Suprapubic skin (tissue), 4 donors: ENCODE results near the gene CRACR2B. TPM values are rescaled to one million over a fixed set of nuclear protein-coding genes. Genes with fewer than 3 reads are reported as not detected.

Source experiments
- DNase-seq, 2 donors: peaks; one replicate each; pipeline ENCODE4 v3.0.0-alpha.2; 2019; ENCODE audit warnings: low spot score in 2 of 2
- H3K27ac ChIP-seq: fragments of 200-600 bp; sonication (generic); one replicate; pipeline ENCODE4 v1.5.1; 2019
- H3K27me3 ChIP-seq: fragments of 200-600 bp; sonication (generic); one replicate; pipeline ENCODE4 v1.5.1; 2019
- H3K36me3 ChIP-seq: fragments of 200-600 bp; sonication (generic); one replicate; pipeline ENCODE4 v1.5.1; 2019
- H3K4me1 ChIP-seq: fragments of 200-600 bp; sonication (generic); one replicate; pipeline ENCODE4 v1.5.1; 2019
- H3K4me3 ChIP-seq: fragments of 200-600 bp; sonication (generic); one replicate; pipeline ENCODE4 v1.5.1; 2019; ENCODE audit warnings: mild to moderate bottlenecking
- H3K9me3 ChIP-seq: fragments of 200-600 bp; sonication (generic); one replicate; pipeline ENCODE4 v1.5.1; 2019
- EP300 ChIP-seq: sonication (generic); formaldehyde crosslinking; IDR thresholded peaks from one replicate; pipeline ENCODE4 v1.6.1; 2017; ENCODE audit warnings: antibody characterized with exemption
- POLR2A ChIP-seq, 2 donors: fragments of 450-650 bp; IDR thresholded peaks; one replicate each; pipeline ENCODE4 v1.6.1; 2017; ENCODE audit warnings: antibody characterized with exemption in 2 of 2, mild to moderate bottlenecking in 2 of 2, moderate library complexity in 2 of 2
- POLR2AphosphoS5 ChIP-seq, 3 donors: sonication (generic); formaldehyde crosslinking; IDR thresholded peaks; one replicate each; pipeline ENCODE4 v1.6.1; 2017; ENCODE audit warnings: antibody characterized with exemption in 3 of 3
- WGBS: methylation state at CpG from one replicate; pipeline ENCODE4 v1.1.5; 2018; 5-methylcytosine and 5-hydroxymethylcytosine counted together
- total RNA-seq, 4 donors: library from RNA; depleted of rRNA; stranded (reverse); fragments of >200 nt; gene quantifications; one replicate each; pipeline ENCODE4 v1.1.0, GENCODE V29; 2016
- TF ChIP-seq, protein P1 (sequence below), 2 donors: fragments of 200-600 bp in 1 of 2; fragments of 450-650 bp in 1 of 2; sonication (generic) in 1 of 2; IDR thresholded peaks; one replicate each; pipeline ENCODE4 v1.5.1; 2016 to 2019; ENCODE audit warnings: antibody characterized with exemption in 2 of 2, mild to moderate bottlenecking in 1 of 2, moderate library complexity in 1 of 2

CRACR2B gene
- total RNA-seq, 4 donors from 2014 or later, result 14.0 to 35.5 (median 29.6) TPM

DNA sequence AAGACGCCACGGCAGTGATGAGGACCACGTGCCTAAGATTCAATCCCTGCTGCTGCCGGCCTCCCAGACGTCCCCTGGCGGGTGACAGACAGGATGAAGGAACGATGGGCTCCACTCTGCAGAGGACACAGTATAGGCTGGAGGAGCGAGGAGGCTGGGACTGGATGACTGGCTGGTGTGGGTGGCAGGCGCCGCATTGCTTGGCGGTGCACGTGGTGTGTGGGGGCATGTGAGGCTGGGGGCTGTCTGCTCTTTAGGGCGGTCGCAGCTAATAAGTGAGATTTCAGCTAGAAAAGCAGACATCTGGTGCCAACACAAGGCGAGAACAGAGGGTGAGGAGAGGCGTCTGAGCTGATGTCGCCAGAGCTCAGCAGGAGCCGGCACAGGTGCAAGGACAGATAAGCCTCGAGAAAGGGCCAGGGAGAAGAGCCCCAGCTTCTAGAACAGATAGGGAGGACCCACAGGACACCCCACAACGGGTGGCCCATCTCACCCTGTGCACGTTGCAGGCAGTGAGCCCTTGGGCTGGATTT, 48.1 kb downstream of the CRACR2B start:
- H3K4me3 ChIP-seq, result no peak overlapping the region
- no peak for DNase-seq
- no peaks in the 10 kb centered on the region for H3K27me3 ChIP-seq
- TF ChIP-seq POLR2A (IDR thresholded peaks at IDR 0.05), result no peak
- no peak for TF ChIP-seq POLR2AphosphoS5 (IDR thresholded peaks at IDR 0.05)
- TF ChIP-seq, protein P1, sequence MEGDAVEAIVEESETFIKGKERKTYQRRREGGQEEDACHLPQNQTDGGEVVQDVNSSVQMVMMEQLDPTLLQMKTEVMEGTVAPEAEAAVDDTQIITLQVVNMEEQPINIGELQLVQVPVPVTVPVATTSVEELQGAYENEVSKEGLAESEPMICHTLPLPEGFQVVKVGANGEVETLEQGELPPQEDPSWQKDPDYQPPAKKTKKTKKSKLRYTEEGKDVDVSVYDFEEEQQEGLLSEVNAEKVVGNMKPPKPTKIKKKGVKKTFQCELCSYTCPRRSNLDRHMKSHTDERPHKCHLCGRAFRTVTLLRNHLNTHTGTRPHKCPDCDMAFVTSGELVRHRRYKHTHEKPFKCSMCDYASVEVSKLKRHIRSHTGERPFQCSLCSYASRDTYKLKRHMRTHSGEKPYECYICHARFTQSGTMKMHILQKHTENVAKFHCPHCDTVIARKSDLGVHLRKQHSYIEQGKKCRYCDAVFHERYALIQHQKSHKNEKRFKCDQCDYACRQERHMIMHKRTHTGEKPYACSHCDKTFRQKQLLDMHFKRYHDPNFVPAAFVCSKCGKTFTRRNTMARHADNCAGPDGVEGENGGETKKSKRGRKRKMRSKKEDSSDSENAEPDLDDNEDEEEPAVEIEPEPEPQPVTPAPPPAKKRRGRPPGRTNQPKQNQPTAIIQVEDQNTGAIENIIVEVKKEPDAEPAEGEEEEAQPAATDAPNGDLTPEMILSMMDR (IDR thresholded peaks at IDR 0.05), result no peak
- TF ChIP-seq EP300, result no peak
- H3K36me3 ChIP-seq, result peaks cover 28% of the 10 kb centered on the region
- H3K9me3 ChIP-seq, result no peaks in the 10 kb centered on the region
- peaks cover 8% of the 10 kb centered on the region for H3K4me1 ChIP-seq
- 88% methylated on average over 21 of the region's 21 CpGs for WGBS
- H3K27ac ChIP-seq, result no peak overlapping the region

DNA sequence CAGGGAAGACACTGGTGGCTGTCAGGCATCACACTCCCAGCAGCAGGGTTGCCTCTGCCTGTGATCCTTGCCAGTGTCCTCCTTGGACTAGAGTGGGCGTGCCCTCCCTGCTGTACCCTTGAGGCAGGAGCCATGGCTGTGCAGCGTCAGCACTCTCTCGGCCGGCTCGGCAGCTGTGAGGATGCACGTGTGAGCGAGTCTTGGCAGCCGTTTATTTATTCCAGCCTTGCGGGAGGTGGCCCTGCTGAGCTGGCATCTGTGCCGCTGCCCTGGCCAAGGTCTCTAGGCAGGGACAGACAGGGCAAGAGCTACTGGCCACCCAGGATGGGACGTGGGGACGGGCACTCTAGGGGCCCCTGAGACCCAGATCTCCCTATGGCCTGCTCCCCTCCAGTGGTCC, 48.8 kb downstream of the CRACR2B start:
- no CpG with 5 or more reads among the region's 12 CpGs for WGBS

DNA sequence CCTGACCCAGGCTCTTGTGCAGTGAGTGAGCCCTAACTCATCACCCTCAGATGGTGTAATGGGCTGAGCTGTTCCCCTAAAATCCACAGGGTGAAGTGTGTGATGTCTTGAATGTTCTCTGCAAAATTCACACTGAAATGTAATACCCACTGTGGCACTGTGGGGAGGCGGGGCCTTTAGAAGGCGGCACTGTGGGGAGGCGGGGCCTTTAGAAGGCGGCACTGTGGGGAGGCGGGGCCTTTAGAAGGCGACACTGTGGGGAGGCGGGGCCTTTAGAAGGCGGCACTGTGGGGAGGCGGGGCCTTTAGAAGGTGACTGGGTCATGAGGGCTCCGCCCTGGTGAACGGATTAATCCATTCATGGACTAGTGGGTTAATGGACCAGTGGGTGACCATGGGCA, 49.8 kb downstream of the CRACR2B start:
- Histone ChIP-seq H3K36me3 (peaks cover 30% of the 10 kb centered on the region), H3K9me3 (no peaks in the 10 kb centered on the region), H3K4me3 (no peak overlapping the region), H3K27me3 (no peaks in the 10 kb centered on the region), H3K4me1 (peaks cover 8% of the 10 kb centered on the region), H3K27ac (no peak overlapping the region)
- DNase-seq, result no peak
- TF ChIP-seq EP300 (no peak), POLR2AphosphoS5 (IDR thresholded peaks at IDR 0.05) (no peak), POLR2A (IDR thresholded peaks at IDR 0.05) (no peak)
- TF ChIP-seq, protein P1 (IDR thresholded peaks at IDR 0.05), result no peak
- 93% methylated on average over 11 of the region's 11 CpGs for WGBS

More for the DNA sequence above, 48.8 kb downstream of the CRACR2B start:
- Histone ChIP-seq H3K27me3 (no peaks in the 10 kb centered on the region), H3K9me3 (no peaks in the 10 kb centered on the region), H3K4me3 (no peak overlapping the region), H3K36me3 (peaks cover 28% of the 10 kb centered on the region), H3K4me1 (peaks cover 8% of the 10 kb centered on the region), H3K27ac (no peak overlapping the region)
- TF ChIP-seq, protein P1 (IDR thresholded peaks at IDR 0.05), result no peak
- TF ChIP-seq EP300, result no peak
- TF ChIP-seq POLR2AphosphoS5 (IDR thresholded peaks at IDR 0.05), result no peak
- no peak for TF ChIP-seq POLR2A (IDR thresholded peaks at IDR 0.05)
- no peak for DNase-seq

DNA sequence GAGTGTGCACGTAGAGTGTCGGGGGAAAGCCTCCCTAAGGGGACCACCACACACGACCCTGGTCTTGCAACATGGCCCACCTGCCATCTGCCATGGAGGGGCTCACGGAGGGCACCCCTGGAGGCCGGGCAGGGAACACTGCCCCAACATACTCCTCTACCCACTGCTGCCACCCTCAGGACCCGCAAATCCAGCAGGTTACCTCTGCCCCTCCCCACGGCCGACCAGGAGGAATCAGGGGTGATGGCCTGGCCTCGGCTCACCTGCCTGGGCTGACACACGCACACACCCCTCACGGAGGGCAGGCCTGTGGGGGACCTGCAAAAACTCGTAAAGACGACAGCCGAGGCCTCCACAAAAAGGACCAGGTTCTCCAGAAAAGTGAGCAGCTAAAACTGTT, 52.7 kb downstream of the CRACR2B start:
- peaks cover 8% of the 10 kb centered on the region for H3K4me1 ChIP-seq
- 89% methylated on average over 8 of the region's 14 CpGs for WGBS
- H3K9me3 ChIP-seq, result no peaks in the 10 kb centered on the region
- no peaks in the 10 kb centered on the region for H3K27me3 ChIP-seq
- H3K4me3 ChIP-seq, result no peak overlapping the region
- DNase-seq, result no peak
- no peak overlapping the region for H3K27ac ChIP-seq
- peaks cover 40% of the 10 kb centered on the region for H3K36me3 ChIP-seq
- TF ChIP-seq, protein P1 (IDR thresholded peaks at IDR 0.05), result no peak
- TF ChIP-seq POLR2AphosphoS5 (IDR thresholded peaks at IDR 0.05) (no peak), EP300 (no peak), POLR2A (IDR thresholded peaks at IDR 0.05) (no peak)

Other genes with a start within 250 kb of the CRACR2B start
- gene IRF7, start 212.0 kb upstream of the CRACR2B start, total RNA-seq, result 10 to 100 TPM; 20.9 to 34.0 (median 26.6) TPM
- 1 to 10 TPM in 1 of 4 donors, under 1 TPM in 1, not detected in 2; 0.53 to 1.1 TPM for gene CDHR5, start 203.0 kb upstream of the CRACR2B start, total RNA-seq
- gene SCT, start 200.7 kb upstream of the CRACR2B start, total RNA-seq, result not detected
- 1 to 10 TPM in 1 of 4 donors, under 1 TPM in 1, not detected in 2; 0.97 to 1.2 TPM for gene DRD4, start 190.7 kb upstream of the CRACR2B start, total RNA-seq
- gene DEAF1, start 132.7 kb upstream of the CRACR2B start, total RNA-seq, result 10 to 100 TPM; 37.0 to 60.6 (median 43.7) TPM
- 10 to 100 TPM; 31.5 to 53.6 (median 39.1) TPM for gene TMEM80, start 132.1 kb upstream of the CRACR2B start, total RNA-seq
- 100 to 1,000 TPM; 107 to 193 (median 140) TPM for gene EPS8L2, start 121.7 kb upstream of the CRACR2B start, total RNA-seq
- 100 to 1,000 TPM; 107 to 197 (median 179) TPM for gene TALDO1, start 80.5 kb upstream of the CRACR2B start, total RNA-seq
- gene GATD1, start 50.4 kb upstream of the CRACR2B start, total RNA-seq, result 10 to 100 TPM; 27.2 to 68.2 (median 46.0) TPM
- not detected for gene CEND1, start 37.8 kb upstream of the CRACR2B start, total RNA-seq
- 10 to 100 TPM; 11.2 to 14.7 (median 13.7) TPM for gene SLC25A22, start 29.6 kb upstream of the CRACR2B start, total RNA-seq
- gene PIDD1, start 22.7 kb upstream of the CRACR2B start, total RNA-seq, result 10 to 100 TPM; 14.1 to 71.9 (median 33.5) TPM
- gene RPLP2, start 18.0 kb upstream of the CRACR2B start, total RNA-seq, result 1,000 to 10,000 TPM in 2 of 4 donors, 100 to 1,000 TPM in 2; 692 to 1,129 (median 991) TPM
- gene PNPLA2, start 9.0 kb upstream of the CRACR2B start, total RNA-seq, result 100 to 1,000 TPM in 1 of 4 donors, 10 to 100 TPM in 3; 74.9 to 117 (median 85.9) TPM
- 100 to 1,000 TPM; 108 to 162 (median 150) TPM for gene CD151, start 5.0 kb downstream of the CRACR2B start, total RNA-seq
- gene POLR2L, start 14.6 kb downstream of the CRACR2B start, total RNA-seq, result 10 to 100 TPM; 31.1 to 76.4 (median 56.4) TPM
- gene TSPAN4, start 14.9 kb downstream of the CRACR2B start, total RNA-seq, result 10 to 100 TPM; 47.1 to 78.9 (median 59.7) TPM
- gene CHID1, start 82.9 kb downstream of the CRACR2B start, total RNA-seq, result 100 to 1,000 TPM in 1 of 4 donors, 10 to 100 TPM in 3; 46.5 to 111 (median 66.2) TPM
- 100 to 1,000 TPM in 2 of 4 donors, 10 to 100 TPM in 2; 45.4 to 107 (median 76.8) TPM for gene AP2A2, start 98.0 kb downstream of the CRACR2B start, total RNA-seq
- under 1 TPM in 1 of 4 donors, not detected in 3; 0.04 TPM for gene MUC6, start 208.8 kb downstream of the CRACR2B start, total RNA-seq
- gene MUC2, start 247.0 kb downstream of the CRACR2B start, total RNA-seq, result under 1 TPM; 0.05 to 0.17 (median 0.12) TPM